Measurements from ENCODE around the gene DCTN2.

GRCh38 chr12:57518176-57518919, 28.6 kb downstream of the DCTN2 start:
- no peak for TF ChIP-seq CTCF (IDR thresholded peaks at IDR 0.05; ENCODE audit: extremely low read depth in 1 of 2, insufficient read depth in 1 of 2, low read depth in 1 of 2, low read length in 2 of 2)
- no peak for TF ChIP-seq POLR2AphosphoS5 (IDR thresholded peaks at IDR 0.05; ENCODE audit: insufficient read depth, low read depth, low read length)
- TF ChIP-seq EZH2 (IDR thresholded peaks at IDR 0.05; ENCODE audit: borderline replicate concordance, low read depth, low read length, severe bottlenecking): no peak
- TF ChIP-seq POLR2A (IDR thresholded peaks at IDR 0.05; ENCODE audit: low read depth, low read length): no peak

Measured in endothelial cell of umbilical vein (primary cell).